Smooth muscle cell (in vitro differentiated cells): Measurements from ENCODE around the gene FFAR3. TPM values are rescaled to one million over a fixed set of nuclear protein-coding genes. Genes with fewer than 3 reads are reported as not detected.
"Not testable (repeated sequence)": the region's sequence is repeated elsewhere in the genome, so short reads cannot be mapped to it uniquely, and the experiment has no call there.

Experiments
- DNase-seq: peaks from one replicate; lab custom pipeline; 2025; ENCODE audit not compliant: unreplicated experiment; lab: John Stamatoyannopoulos, UW
- H2AFZ ChIP-seq: fragments of 200-600 bp; sonication (generic); 2 replicates; pipeline ENCODE4 v1.6.0; 2016; ENCODE audit warnings: antibody characterized with exemption, low read depth, mild to moderate bottlenecking
- H3F3A ChIP-seq: fragments of 200-600 bp; sonication (generic); 2 replicates; pipeline ENCODE4 v1.6.0; 2017; ENCODE audit warnings: antibody characterized with exemption, low read depth
- H3K27ac ChIP-seq: fragments of 200-600 bp; sonication (generic); 2 replicates; pipeline ENCODE4 v1.5.1; 2016; ENCODE audit warnings: low read depth, mild to moderate bottlenecking
- H3K27me3 ChIP-seq: fragments of 200-600 bp; sonication (generic); 2 replicates; pipeline ENCODE4 v1.6.1; 2016; ENCODE audit warnings: low read depth, mild to moderate bottlenecking
- H3K36me3 ChIP-seq: fragments of 200-600 bp; sonication (generic); 2 replicates; pipeline ENCODE4 v1.5.1; 2016; ENCODE audit warnings: low read depth
- H3K4me1 ChIP-seq: fragments of 200-600 bp; sonication (generic); 2 replicates; pipeline ENCODE4 v1.5.1; 2016; ENCODE audit warnings: low read depth
- H3K4me2 ChIP-seq: fragments of 200-600 bp; sonication (generic); 2 replicates; pipeline ENCODE4 v1.6.0; 2016; ENCODE audit warnings: mild to moderate bottlenecking
- H3K4me3 ChIP-seq: fragments of 200-600 bp; sonication (generic); 2 replicates; pipeline ENCODE4 v1.5.1; 2016; ENCODE audit warnings: mild to moderate bottlenecking
- H3K79me2 ChIP-seq: fragments of 200-600 bp; sonication (generic); 2 replicates; pipeline ENCODE4 v1.6.0; 2016; ENCODE audit warnings: low read depth, mild to moderate bottlenecking
- H3K9ac ChIP-seq: fragments of 200-600 bp; sonication (generic); 2 replicates; pipeline ENCODE4 v1.6.0; 2016; ENCODE audit warnings: low read depth
- H3K9me3 ChIP-seq: fragments of 200-600 bp; sonication (generic); replicated peaks from 2 replicates; pipeline ENCODE4 v1.5.1; 2016; ENCODE audit warnings: low read depth
- H4K20me1 ChIP-seq: fragments of 200-600 bp; sonication (generic); 2 replicates; pipeline ENCODE4 v1.6.0; 2016; ENCODE audit warnings: low read depth
- CTCF ChIP-seq: fragments of 200-600 bp; sonication (generic); IDR thresholded peaks from 2 replicates; pipeline ENCODE4 v1.5.1; 2017; ENCODE audit warnings: borderline replicate concordance, mild to moderate bottlenecking, antibody characterized with exemption; ENCODE audit not compliant: insufficient read depth, poor library complexity, severe bottlenecking
- WGBS: methylation state at CpG from one replicate; pipeline ENCODE4 v1.1.7; 2016; ENCODE audit warnings: low lambda C conversion rate; 5-methylcytosine and 5-hydroxymethylcytosine counted together
- polyA plus RNA-seq: library from polyadenylated mRNA; unstranded; fragments of >200 nt; fragmentation: Nextera tagmentation; extraction: Ambion mirVana; gene quantifications from 2 replicates; pipeline ENCODE4 v1.2.1, GENCODE V29; 2016
- total RNA-seq: library from RNA; depleted of rRNA; stranded (reverse); fragments of >200 nt; gene quantifications from 2 replicates; pipeline ENCODE4 v1.2.3, GENCODE V29; 2014

The FFAR3 gene
- total and polyA plus RNA-seq, 2 experiments from 2014 or later = not detected

DNA sequence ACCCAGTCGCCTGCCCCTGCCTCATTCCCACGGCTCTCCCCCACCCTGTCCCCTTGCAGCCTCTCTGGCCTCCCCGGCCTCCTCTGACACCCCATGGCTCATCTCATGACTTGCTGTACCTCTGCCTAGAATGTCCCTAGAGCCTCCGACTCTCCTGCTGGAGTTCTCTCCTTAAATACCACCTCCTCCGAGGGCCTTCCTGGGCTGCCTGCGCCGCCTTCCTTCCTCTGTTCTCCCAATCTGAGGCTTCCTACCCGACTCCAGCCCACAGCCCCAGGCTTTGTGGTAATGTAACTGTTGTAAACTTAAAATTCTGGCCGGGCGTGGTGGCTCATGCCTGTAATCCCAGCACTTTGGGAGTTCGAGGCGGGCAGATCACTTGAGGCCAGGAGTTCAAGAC lies 40.3 kb downstream of the FFAR3 start:
- H3K4me1 ChIP-seq = no peaks in the 10 kb centered on the region
- no peak overlapping the region for H3K4me3 ChIP-seq
- no peak overlapping the region for H3K9ac ChIP-seq
- H3F3A ChIP-seq = no peaks in the 10 kb centered on the region
- H3K36me3 ChIP-seq = no peaks in the 10 kb centered on the region
- no peak for TF ChIP-seq CTCF
- H3K79me2 ChIP-seq = no peaks in the 10 kb centered on the region
- WGBS = 89% methylated on average over 12 of the region's 12 CpGs
- H3K9me3 ChIP-seq = no peaks in the 10 kb centered on the region
- DNase-seq = no peak
- H3K27ac ChIP-seq = no peak overlapping the region
- H2AFZ ChIP-seq = no peak overlapping the region
- no peaks in the 10 kb centered on the region for H3K27me3 ChIP-seq
- no peak overlapping the region for H3K4me2 ChIP-seq
- no peaks in the 10 kb centered on the region for H4K20me1 ChIP-seq

DNA sequence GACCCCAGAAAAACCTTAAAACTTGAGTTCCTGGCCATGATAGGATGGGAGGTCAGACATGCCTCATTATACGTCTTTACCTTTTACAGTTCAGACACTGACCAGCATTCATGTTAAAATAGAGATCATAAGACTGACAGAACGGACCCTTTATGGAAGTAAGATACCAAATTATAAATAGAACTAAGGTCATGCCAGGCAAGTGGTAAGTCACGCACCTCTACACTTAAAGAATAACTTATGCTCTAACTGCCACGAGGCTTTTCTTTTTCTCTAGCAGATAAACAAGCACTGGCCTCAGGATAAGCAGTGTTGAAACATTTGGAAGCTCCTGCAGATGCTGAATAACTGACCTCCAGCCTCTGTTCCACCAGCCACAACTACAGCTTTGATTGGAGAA lies 41.0 kb downstream of the FFAR3 start:
- Histone ChIP-seq H3K4me2 (no peak overlapping the region), H3K9me3 (no peaks in the 10 kb centered on the region), H3K36me3 (no peaks in the 10 kb centered on the region), H3F3A (no peaks in the 10 kb centered on the region), H4K20me1 (no peaks in the 10 kb centered on the region), H3K79me2 (no peaks in the 10 kb centered on the region), H3K27me3 (no peaks in the 10 kb centered on the region), H3K27ac (no peak overlapping the region), H3K4me1 (no peaks in the 10 kb centered on the region), H2AFZ (no peak overlapping the region), H3K4me3 (no peak overlapping the region), H3K9ac (no peak overlapping the region)
- WGBS = 78% methylated on average over 4 of the region's 4 CpGs
- DNase-seq = no peak
- TF ChIP-seq CTCF = no peak

GRCh38 chr19:35399948-35400772 lies 41.9 kb downstream of the FFAR3 start:
- no peak overlapping the region for H3K27ac ChIP-seq
- no peak overlapping the region for H2AFZ ChIP-seq
- no peak for DNase-seq
- no peaks in the 10 kb centered on the region for H3K9me3 ChIP-seq
- no peaks in the 10 kb centered on the region for H3K27me3 ChIP-seq
- H4K20me1 ChIP-seq = no peaks in the 10 kb centered on the region
- TF ChIP-seq CTCF = no peak
- no peaks in the 10 kb centered on the region for H3K79me2 ChIP-seq
- H3F3A ChIP-seq = no peaks in the 10 kb centered on the region
- H3K4me3 ChIP-seq = no peak overlapping the region
- WGBS = 81% methylated on average over 9 of the region's 10 CpGs
- no peak overlapping the region for H3K4me2 ChIP-seq
- H3K36me3 ChIP-seq = no peaks in the 10 kb centered on the region
- no peak overlapping the region for H3K9ac ChIP-seq
- H3K4me1 ChIP-seq = no peaks in the 10 kb centered on the region

GRCh38 chr19:35400773-35401100 lies 42.5 kb downstream of the FFAR3 start:
- Histone ChIP-seq H3K4me2 (no peak overlapping the region), H3K4me3 (no peak overlapping the region), H3K9ac (no peak overlapping the region), H3F3A (no peaks in the 10 kb centered on the region), H3K27ac (no peak overlapping the region), H4K20me1 (no peaks in the 10 kb centered on the region), H3K9me3 (no peaks in the 10 kb centered on the region), H3K27me3 (no peaks in the 10 kb centered on the region), H2AFZ (no peak overlapping the region), H3K36me3 (no peaks in the 10 kb centered on the region), H3K4me1 (no peaks in the 10 kb centered on the region), H3K79me2 (no peaks in the 10 kb centered on the region)
- 95% methylated on average over 7 of the region's 7 CpGs for WGBS
- no peak for TF ChIP-seq CTCF
- DNase-seq = no peak

DNA sequence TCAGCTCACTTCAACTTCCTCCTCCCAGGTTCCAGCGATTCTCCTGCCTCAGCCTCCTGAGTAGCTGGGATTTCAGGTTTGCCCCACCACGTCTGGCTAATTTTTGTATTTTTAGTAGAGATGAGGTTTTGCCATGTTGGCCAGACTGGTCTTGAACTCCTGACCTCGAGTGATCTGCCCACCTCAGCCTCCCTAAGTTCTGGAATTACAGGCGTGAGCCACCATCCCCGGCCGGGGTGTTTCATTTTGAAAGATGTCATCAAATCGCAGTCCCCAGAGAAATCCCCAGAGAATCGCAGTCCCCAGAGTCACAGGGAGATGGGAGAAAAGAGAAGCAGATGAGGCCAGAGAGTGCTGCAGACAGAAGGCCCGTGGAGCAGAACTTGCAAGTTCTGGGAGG lies 43.2 kb downstream of the FFAR3 start:
- not testable (repeated sequence) for H3K36me3 ChIP-seq, H3K9ac ChIP-seq, H3K4me2 ChIP-seq, H3K27me3 ChIP-seq, H3K9me3 ChIP-seq, H4K20me1 ChIP-seq, H3K4me1 ChIP-seq, H3K79me2 ChIP-seq, DNase-seq, H3K27ac ChIP-seq, H2AFZ ChIP-seq, H3K4me3 ChIP-seq, H3F3A ChIP-seq
- 91% methylated on average over 9 of the region's 9 CpGs for WGBS
